HUES6 (cell line): ENCODE data around the gene HSD11B1.

ENCODE experiments used
- H3K27ac ChIP-seq: 2 replicates; pipeline ENCODE4 v1.7.0; 2013; ENCODE audit warnings: low read depth, mild to moderate bottlenecking, low read length, inconsistent platforms
- H3K27me3 ChIP-seq: 2 replicates; pipeline ENCODE4 v1.6.1; 2013; ENCODE audit warnings: low read length; ENCODE audit not compliant: control insufficient read depth, insufficient read depth
- H3K36me3 ChIP-seq: 2 replicates; pipeline ENCODE4 v1.6.1; 2013; ENCODE audit warnings: low read length; ENCODE audit not compliant: control insufficient read depth, insufficient read depth
- H3K4me1 ChIP-seq: 2 replicates; pipeline ENCODE4 v1.6.1; 2013; ENCODE audit warnings: low read length; ENCODE audit not compliant: control insufficient read depth, insufficient read depth
- H3K4me3 ChIP-seq: 2 replicates; pipeline ENCODE4 v1.5.1; 2013; ENCODE audit warnings: low read depth, low read length
- H3K9ac ChIP-seq: one replicate; pipeline ENCODE4 v1.6.1; 2013; ENCODE audit warnings: mild to moderate bottlenecking, low read length
- H3K9me3 ChIP-seq: 2 replicates; pipeline ENCODE4 v1.6.1; 2013; ENCODE audit warnings: low read depth, low read length; ENCODE audit not compliant: control insufficient read depth, insufficient read depth

The HSD11B1 gene

DNA sequence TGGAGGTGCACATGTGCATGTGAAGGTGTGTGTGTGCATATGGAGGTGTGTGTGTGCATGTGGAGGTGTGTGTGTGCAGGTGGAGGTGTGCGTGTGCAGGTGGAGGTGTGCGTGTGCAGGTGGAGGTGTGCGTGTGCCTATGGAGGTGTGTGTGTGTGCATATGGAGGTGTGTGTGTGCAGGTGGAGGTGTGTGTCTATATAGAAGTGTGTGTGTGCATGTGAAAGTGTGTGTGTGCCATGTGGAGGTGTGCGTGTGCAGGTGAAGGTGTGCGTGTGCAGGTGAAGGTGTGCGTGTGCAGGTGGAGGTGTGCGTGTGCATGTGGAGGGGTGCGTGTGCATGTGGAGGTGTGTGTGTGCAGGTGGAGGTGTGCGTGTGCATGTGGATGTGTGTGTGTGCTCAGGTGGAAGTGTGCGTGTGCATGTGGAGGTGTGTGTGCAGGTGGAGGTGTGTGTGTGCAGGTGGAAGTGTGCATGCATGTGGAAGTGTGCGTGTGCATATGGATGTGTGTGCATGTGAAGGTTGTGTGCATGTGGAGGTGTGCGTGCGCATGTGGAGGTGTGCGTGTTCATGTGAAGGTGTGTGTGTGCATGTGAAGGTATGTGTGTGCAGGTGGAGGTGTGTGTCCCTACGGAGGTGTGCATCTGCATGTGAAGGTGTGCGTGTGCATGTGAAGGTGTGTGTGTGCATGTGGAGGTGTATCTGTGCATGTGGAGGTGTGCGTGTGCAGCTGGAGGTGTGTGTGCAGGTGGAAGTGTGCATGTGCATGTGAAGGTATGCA lies 66.2 kb downstream of the HSD11B1 start:
- peaks cover 8% of the 10 kb centered on the region; the same call in 1 of the 2 replicates for H3K9me3 ChIP-seq
- H3K36me3 ChIP-seq, result no peaks in the 10 kb centered on the region
- H3K4me1 ChIP-seq, result 0 out of 2 replicates have a peak, but pooled peaks cover 8% of the 10 kb centered on the region
- H3K27me3 ChIP-seq, result no peaks in the 10 kb centered on the region
- H3K4me3 ChIP-seq, result no peak overlapping the region
- H3K27ac ChIP-seq, result no peak overlapping the region
- H3K9ac ChIP-seq, result no peak overlapping the region

DNA sequence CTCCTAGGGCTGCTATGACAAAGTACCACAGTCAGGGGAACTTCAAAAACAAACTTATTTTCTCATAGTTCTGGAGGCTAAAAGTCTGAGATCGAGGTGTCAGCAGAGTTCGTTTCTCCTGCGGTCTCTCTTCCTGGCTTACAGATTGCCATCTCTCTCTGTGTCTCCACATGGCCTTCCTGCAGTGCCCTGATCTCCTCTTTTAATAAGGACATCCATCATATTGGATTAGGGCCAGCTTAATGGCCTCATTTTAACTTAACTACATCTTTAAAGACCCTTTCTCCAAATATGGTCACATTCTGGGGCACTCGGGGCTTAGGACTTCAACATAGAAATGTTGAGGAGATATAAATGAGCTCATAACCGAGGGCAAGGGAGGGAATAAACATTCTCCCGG lies 67.5 kb downstream of the HSD11B1 start:
- no peak overlapping the region for H3K27ac ChIP-seq
- no peak overlapping the region for H3K9ac ChIP-seq
- H3K4me3 ChIP-seq, result no peak overlapping the region
- H3K36me3 ChIP-seq, result no peaks in the 10 kb centered on the region
- H3K9me3 ChIP-seq, result peaks cover 8% of the 10 kb centered on the region; the same call in 1 of the 2 replicates
- 0 out of 2 replicates have a peak, but pooled peaks cover 8% of the 10 kb centered on the region for H3K4me1 ChIP-seq
- no peaks in the 10 kb centered on the region for H3K27me3 ChIP-seq

DNA sequence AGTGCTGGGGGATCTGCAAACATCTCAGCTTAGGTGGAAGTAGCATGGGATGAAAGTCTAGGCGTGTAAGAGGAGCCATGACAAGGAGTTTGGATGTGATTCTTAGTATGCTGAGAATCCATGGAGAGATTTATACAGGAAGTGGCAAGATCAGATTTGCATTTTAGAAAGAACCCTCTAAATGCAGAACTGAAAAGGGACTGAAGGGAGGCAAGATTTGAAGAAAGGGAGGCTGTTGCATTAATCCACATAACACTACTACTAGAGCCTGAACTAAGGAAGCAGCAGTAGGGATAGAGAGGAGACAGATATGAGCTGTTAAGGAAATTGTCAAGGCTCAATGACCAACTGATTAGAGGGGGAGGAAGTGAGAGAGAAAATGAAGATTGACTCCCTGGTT lies 69.9 kb downstream of the HSD11B1 start:
- no peak overlapping the region for H3K4me3 ChIP-seq
- H3K36me3 ChIP-seq, result no peaks in the 10 kb centered on the region
- H3K4me1 ChIP-seq, result 0 out of 2 replicates have a peak, but pooled peaks cover 3% of the 10 kb centered on the region
- peaks cover 8% of the 10 kb centered on the region; the same call in 1 of the 2 replicates for H3K9me3 ChIP-seq
- no peak overlapping the region for H3K9ac ChIP-seq
- no peaks in the 10 kb centered on the region for H3K27me3 ChIP-seq
- H3K27ac ChIP-seq, result no peak overlapping the region

DNA sequence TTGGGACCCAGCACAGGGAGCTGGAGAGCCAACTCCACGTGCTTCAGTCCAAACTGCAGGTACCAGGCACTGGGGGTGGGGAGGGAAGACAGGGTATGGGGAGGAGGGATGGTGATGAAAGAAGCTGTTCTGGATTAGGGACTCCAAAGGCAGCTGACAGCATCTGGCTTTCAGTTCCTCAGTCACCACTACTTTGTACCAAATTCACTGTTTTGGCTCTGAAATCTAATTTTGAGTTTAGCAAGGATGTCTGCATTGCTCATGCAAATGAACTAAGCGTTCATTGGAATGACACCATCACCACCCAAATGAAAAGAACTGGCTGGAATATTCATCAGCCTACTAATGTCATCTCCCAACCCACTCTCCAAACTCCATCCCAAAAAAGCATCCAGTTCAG lies 71.0 kb downstream of the HSD11B1 start:
- H3K27me3 ChIP-seq, result no peaks in the 10 kb centered on the region
- H3K4me3 ChIP-seq, result no peak overlapping the region
- no peaks in the 10 kb centered on the region for H3K36me3 ChIP-seq
- H3K27ac ChIP-seq, result no peak overlapping the region
- peaks cover 8% of the 10 kb centered on the region; the same call in 1 of the 2 replicates for H3K9me3 ChIP-seq
- no peaks in the 10 kb centered on the region for H3K4me1 ChIP-seq
- no peak overlapping the region for H3K9ac ChIP-seq

DNA sequence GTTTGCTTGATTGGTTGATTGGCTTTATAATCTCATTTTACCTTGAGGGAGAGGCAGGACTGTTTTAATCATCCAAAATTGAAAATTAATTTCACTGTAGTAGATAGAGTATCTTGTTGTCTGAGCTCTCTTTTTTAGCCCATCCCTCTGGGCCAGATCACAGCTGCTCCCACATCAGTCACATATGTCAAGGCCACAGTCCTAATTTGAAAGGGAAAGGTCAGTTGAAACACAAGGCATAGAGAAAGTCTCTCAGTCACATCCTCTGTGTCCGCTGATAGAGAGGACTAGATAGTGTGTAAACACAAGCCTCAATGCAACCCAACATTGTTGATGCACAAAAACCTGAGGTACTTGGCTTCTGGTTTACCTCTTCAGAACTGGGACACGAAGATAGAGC lies 72.9 kb downstream of the HSD11B1 start:
- Histone ChIP-seq H3K4me3 (no peak overlapping the region), H3K9me3 (no peaks in the 10 kb centered on the region), H3K27ac (no peak overlapping the region), H3K27me3 (no peaks in the 10 kb centered on the region), H3K9ac (no peak overlapping the region), H3K36me3 (0 out of 2 replicates have a peak, but pooled peaks cover 1% of the 10 kb centered on the region), H3K4me1 (no peaks in the 10 kb centered on the region)

DNA sequence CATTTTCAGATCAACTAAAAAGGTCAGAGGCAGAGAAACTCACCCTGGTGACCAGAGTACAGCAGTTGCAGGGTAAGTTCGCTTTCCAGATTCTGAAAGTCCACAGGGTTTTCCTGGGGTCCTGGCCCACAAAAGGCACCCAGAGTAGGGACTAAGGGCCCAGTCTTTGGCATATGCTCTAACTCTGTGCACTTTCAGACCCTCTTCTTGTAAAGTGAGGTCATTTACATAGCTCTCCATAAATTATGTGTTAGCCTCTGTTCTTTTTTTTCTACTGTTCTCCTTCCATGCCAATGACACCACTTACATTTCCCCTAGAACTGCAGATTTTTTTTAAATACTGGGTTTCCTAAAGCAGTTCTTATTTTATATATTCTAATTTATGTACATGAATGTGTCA lies 73.5 kb downstream of the HSD11B1 start:
- H3K36me3 ChIP-seq, result peaks cover 6% of the 10 kb centered on the region
- H3K4me1 ChIP-seq, result no peaks in the 10 kb centered on the region
- H3K4me3 ChIP-seq, result no peak overlapping the region
- no peak overlapping the region for H3K9ac ChIP-seq
- H3K9me3 ChIP-seq, result no peaks in the 10 kb centered on the region
- no peak overlapping the region for H3K27ac ChIP-seq
- no peaks in the 10 kb centered on the region for H3K27me3 ChIP-seq

DNA sequence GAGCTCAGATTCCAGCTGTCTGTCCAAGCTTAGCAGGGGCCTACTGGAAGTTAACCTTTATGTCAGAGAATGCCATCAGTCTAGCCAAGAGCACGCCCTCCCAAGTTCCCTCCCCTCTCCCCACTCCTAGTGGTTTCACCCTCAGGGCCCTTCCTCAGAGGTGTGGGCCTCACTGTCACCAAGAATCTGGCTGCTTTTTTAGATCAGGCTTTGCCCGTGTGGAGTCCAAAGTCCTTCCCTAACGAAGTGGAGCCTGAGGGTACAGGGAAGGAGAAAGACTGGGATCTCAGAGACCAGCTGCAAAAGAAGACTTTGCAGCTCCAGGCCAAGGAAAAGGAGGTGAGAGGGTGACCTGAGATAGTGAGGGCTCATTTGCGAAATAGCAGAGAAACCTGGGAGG lies 75.6 kb downstream of the HSD11B1 start:
- Histone ChIP-seq H3K36me3 (peaks cover 6% of the 10 kb centered on the region), H3K4me3 (no peak overlapping the region), H3K27me3 (no peaks in the 10 kb centered on the region), H3K4me1 (no peaks in the 10 kb centered on the region; the same call in 1 of the 2 replicates), H3K9ac (no peak overlapping the region), H3K9me3 (no peaks in the 10 kb centered on the region), H3K27ac (no peak overlapping the region)

DNA sequence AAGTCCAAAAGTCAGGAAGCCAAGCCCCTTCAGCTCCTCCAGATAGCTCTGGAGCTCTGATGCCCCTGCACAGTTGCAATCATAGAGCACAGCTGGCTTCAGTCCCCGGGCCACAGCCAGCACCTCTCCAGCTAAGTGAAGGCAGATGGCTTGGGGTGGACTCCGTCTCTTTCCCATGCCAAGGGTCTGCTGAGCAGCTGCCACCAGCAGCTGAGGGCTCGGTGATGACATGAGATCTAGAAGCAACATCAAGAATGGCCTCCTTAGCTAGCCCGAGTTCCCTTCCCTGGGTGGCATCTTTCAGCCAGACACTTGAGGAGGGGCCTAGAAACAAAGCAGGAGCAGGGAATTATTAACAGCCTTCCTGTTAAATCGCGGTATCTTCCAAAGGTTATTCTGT lies 78.7 kb downstream of the HSD11B1 start:
- peak overlapping the region; percentile 87 for H3K4me3 ChIP-seq
- H3K9ac ChIP-seq, result peak overlapping the region; percentile 91
- no peak overlapping the region for H3K27ac ChIP-seq

More for the DNA sequence above, 78.7 kb downstream of the HSD11B1 start:
- Histone ChIP-seq H3K27me3 (peaks cover 16% of the 10 kb centered on the region; the same call in 1 of the 2 replicates), H3K9me3 (no peaks in the 10 kb centered on the region), H3K4me1 (no peaks in the 10 kb centered on the region; the same call in 1 of the 2 replicates), H3K36me3 (peaks cover 6% of the 10 kb centered on the region)
